DND-41 (cell line): Measurements from ENCODE around the gene C3orf62.

Source experiments
- ATAC-seq: fragments of 200-7000 bp; cut with Tn5 transposase; 3 replicates; pipeline ENCODE4 v1.9.1; 2021; ENCODE audit warnings: low read depth; ENCODE audit not compliant: insufficient read depth
- DNase-seq: peaks from one replicate; pipeline ENCODE4 v3.0.0-alpha.2; 2020
- H2AFZ ChIP-seq: 2 replicates; pipeline ENCODE4 v1.6.0; 2012; ENCODE audit warnings: low read depth, low read length
- H3K27ac ChIP-seq: 2 replicates; pipeline ENCODE4 v1.5.1; 2012; ENCODE audit warnings: low read length, inconsistent platforms
- H3K27me3 ChIP-seq: fragments of 200-600 bp; sonication (generic); 2 replicates; pipeline ENCODE4 v1.6.0; 2012; ENCODE audit warnings: low read length, mild to moderate bottlenecking, inconsistent platforms; ENCODE audit not compliant: insufficient read depth, poor library complexity
- H3K36me3 ChIP-seq: 2 replicates; pipeline ENCODE4 v1.5.1; 2012; ENCODE audit warnings: low read length, inconsistent platforms; ENCODE audit not compliant: insufficient read depth
- H3K4me1 ChIP-seq: 2 replicates; pipeline ENCODE4 v1.5.1; 2012; ENCODE audit warnings: mild to moderate bottlenecking, low read length; ENCODE audit not compliant: insufficient read depth
- H3K4me2 ChIP-seq: 2 replicates; pipeline ENCODE4 v1.6.0; 2012; ENCODE audit warnings: mild to moderate bottlenecking, moderate library complexity, low read length, inconsistent platforms; ENCODE audit not compliant: insufficient read depth
- H3K4me3 ChIP-seq, 2 experiments: fragments of 200-600 bp in 1 of 2; shearing (Covaris generic) in 1 of 2; 2 replicates each; pipeline ENCODE4 v1.5.1; 2012 to 2016; ENCODE audit warnings: inconsistent platforms in 2 of 2, low read length in 2 of 2, mild to moderate bottlenecking in 2 of 2, low read depth in 1 of 2, moderate library complexity in 1 of 2
- H3K79me2 ChIP-seq: 2 replicates; pipeline ENCODE4 v1.6.0; 2012; ENCODE audit warnings: low read length, inconsistent platforms; ENCODE audit not compliant: insufficient read depth
- H3K9ac ChIP-seq: 2 replicates; pipeline ENCODE4 v1.6.0; 2012; ENCODE audit warnings: low read depth, mild to moderate bottlenecking, inconsistent platforms, low read length, moderate library complexity
- H3K9me3 ChIP-seq: 2 replicates; pipeline ENCODE4 v1.5.1; 2012; ENCODE audit warnings: low read length, moderate library complexity, mild to moderate bottlenecking, inconsistent platforms; ENCODE audit not compliant: insufficient read depth, severe bottlenecking
- H4K20me1 ChIP-seq: 2 replicates; pipeline ENCODE4 v1.6.0; 2012; ENCODE audit warnings: low read length; ENCODE audit not compliant: insufficient read depth
- CTCF ChIP-seq: IDR thresholded peaks from 2 replicates; pipeline ENCODE4 v1.5.1; 2012; ENCODE audit warnings: borderline replicate concordance, low read length, moderate library complexity, mild to moderate bottlenecking; ENCODE audit not compliant: poor library complexity, severe bottlenecking; ENCODE audit errors: extremely low read depth
- EZH2 ChIP-seq: IDR thresholded peaks from 3 replicates; pipeline ENCODE4 v1.6.1; 2012; ENCODE audit warnings: borderline replicate concordance, low read depth, mild to moderate bottlenecking, moderate library complexity, low read length, inconsistent platforms; ENCODE audit not compliant: severe bottlenecking

C3orf62 gene

GRCh38 chr3:49255718-49256511, 21.1 kb downstream of the C3orf62 start:
- Histone ChIP-seq H4K20me1 (no peaks in the 10 kb centered on the region), H3K9ac (no peak overlapping the region), H3K27ac (no peak overlapping the region), H3K9me3 (no peaks in the 10 kb centered on the region), H2AFZ (no peak overlapping the region), H3K36me3 (no peaks in the 10 kb centered on the region), H3K4me1 (no peaks in the 10 kb centered on the region), H3K4me3 (no peak overlapping the region), H3K79me2 (no peaks in the 10 kb centered on the region), H3K4me2 (no peak overlapping the region), H3K27me3 (no peaks in the 10 kb centered on the region)
- DNase-seq, result no peak
- ATAC-seq, result no peak
- TF ChIP-seq EZH2 (no peak), CTCF (no peak)

GRCh38 chr3:49255112-49255511, 21.9 kb downstream of the C3orf62 start:
- no peak overlapping the region for H3K27ac ChIP-seq
- no peak overlapping the region for H3K4me3 ChIP-seq
- H3K36me3 ChIP-seq, result no peaks in the 10 kb centered on the region
- H3K9me3 ChIP-seq, result no peaks in the 10 kb centered on the region
- no peak overlapping the region for H2AFZ ChIP-seq
- no peaks in the 10 kb centered on the region for H3K27me3 ChIP-seq
- DNase-seq (peak; percentile 53), ATAC-seq (peak; percentile 94)
- no peak overlapping the region for H3K4me2 ChIP-seq
- TF ChIP-seq CTCF (no peak), EZH2 (no peak)
- no peaks in the 10 kb centered on the region for H4K20me1 ChIP-seq
- no peak overlapping the region for H3K9ac ChIP-seq
- H3K79me2 ChIP-seq, result no peaks in the 10 kb centered on the region
- no peaks in the 10 kb centered on the region for H3K4me1 ChIP-seq

GRCh38 chr3:49253512-49253911, 23.5 kb downstream of the C3orf62 start:
- Histone ChIP-seq H3K4me1 (no peaks in the 10 kb centered on the region), H4K20me1 (no peaks in the 10 kb centered on the region), H3K9ac (no peak overlapping the region), H3K27me3 (no peaks in the 10 kb centered on the region), H3K9me3 (no peaks in the 10 kb centered on the region), H3K4me3 (no peak overlapping the region), H3K36me3 (no peaks in the 10 kb centered on the region), H3K79me2 (no peaks in the 10 kb centered on the region), H3K4me2 (no peak overlapping the region), H3K27ac (no peak overlapping the region), H2AFZ (no peak overlapping the region)
- DNase-seq (no peak), ATAC-seq (no peak)
- TF ChIP-seq CTCF (no peak), EZH2 (no peak)
